Measurements from ENCODE around the gene NLN. TPM values are rescaled to one million over a fixed set of nuclear protein-coding genes. Genes with fewer than 3 reads are reported as not detected.
A peak's percentile ranks its signal among the peaks of the same experiment; 100 is the strongest.

Gene NLN
- total RNA-seq, 1 donor from 2014 or later = 47.2 TPM

DNA sequence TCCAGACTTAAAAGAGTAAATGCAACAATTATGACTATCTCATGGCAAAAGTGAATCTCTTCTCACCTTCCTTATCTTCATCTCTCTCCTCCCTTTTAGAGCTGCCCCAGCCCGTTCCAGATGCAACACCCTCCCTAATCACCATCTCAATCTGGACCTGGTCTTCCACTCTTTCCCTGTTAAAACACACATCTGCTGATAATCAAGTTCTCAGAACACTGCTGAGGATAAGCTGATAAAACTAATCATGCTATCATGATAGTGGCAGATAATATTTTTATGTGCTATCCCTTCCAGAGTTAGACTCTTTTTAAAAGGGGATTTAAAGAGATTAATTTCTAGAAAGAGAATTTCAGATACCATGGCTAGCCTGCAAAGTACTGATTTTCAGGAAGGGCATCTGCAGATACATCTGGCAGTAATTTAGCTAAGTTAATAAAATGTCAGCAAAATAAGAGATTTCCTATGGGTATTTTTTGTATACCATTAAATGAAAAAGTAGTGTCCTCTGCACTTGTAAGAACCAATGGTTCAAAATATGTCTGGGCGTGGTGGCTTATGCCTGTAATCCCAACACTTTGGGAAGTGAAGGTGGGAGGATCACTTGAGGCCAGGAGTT is 17.3 kb upstream of the NLN start:
- no peaks in the 10 kb centered on the region for H3K27me3 Mint-ChIP-seq
- no peak overlapping the region for H3K27ac Mint-ChIP-seq
- no peaks in the 10 kb centered on the region for H3K9me3 Mint-ChIP-seq
- DNase-seq (ENCODE audit: extremely low spot score, unreplicated experiment) = no peak
- H3K4me3 Mint-ChIP-seq = no peak overlapping the region
- TF ChIP-seq, protein P1, sequence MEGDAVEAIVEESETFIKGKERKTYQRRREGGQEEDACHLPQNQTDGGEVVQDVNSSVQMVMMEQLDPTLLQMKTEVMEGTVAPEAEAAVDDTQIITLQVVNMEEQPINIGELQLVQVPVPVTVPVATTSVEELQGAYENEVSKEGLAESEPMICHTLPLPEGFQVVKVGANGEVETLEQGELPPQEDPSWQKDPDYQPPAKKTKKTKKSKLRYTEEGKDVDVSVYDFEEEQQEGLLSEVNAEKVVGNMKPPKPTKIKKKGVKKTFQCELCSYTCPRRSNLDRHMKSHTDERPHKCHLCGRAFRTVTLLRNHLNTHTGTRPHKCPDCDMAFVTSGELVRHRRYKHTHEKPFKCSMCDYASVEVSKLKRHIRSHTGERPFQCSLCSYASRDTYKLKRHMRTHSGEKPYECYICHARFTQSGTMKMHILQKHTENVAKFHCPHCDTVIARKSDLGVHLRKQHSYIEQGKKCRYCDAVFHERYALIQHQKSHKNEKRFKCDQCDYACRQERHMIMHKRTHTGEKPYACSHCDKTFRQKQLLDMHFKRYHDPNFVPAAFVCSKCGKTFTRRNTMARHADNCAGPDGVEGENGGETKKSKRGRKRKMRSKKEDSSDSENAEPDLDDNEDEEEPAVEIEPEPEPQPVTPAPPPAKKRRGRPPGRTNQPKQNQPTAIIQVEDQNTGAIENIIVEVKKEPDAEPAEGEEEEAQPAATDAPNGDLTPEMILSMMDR (conservative IDR thresholded peaks at IDR 0.05) = no peak
- H3K36me3 Mint-ChIP-seq = peaks cover 17% of the 10 kb centered on the region
- H3K4me1 Mint-ChIP-seq (ENCODE audit: unreplicated experiment) = no peaks in the 10 kb centered on the region

DNA sequence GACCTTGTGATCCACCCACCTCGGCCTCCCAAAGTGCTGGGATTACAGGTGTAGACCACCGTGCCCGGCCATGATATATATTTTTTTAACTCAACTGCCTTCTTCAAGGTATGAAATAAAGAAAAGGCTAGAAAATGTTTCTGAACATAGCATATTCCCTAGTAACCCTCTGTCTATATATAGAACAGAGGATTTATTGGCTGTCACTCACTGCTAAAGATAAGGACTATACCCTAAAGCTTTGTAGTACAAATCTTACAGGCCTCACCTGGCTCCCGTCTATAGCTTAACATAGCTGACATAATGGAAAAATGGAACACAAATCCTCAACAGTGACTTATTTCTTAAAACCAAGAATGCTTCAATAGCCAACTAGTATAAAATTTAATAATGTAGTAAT is 14.3 kb upstream of the NLN start:
- H3K9me3 Mint-ChIP-seq = no peaks in the 10 kb centered on the region
- no peaks in the 10 kb centered on the region for H3K4me1 Mint-ChIP-seq (ENCODE audit: unreplicated experiment)
- TF ChIP-seq, protein P1 (conservative IDR thresholded peaks at IDR 0.05) = no peak
- DNase-seq (ENCODE audit: extremely low spot score, unreplicated experiment) = no peak
- no peaks in the 10 kb centered on the region for H3K27me3 Mint-ChIP-seq
- H3K27ac Mint-ChIP-seq = no peak overlapping the region
- peaks cover 28% of the 10 kb centered on the region for H3K36me3 Mint-ChIP-seq
- H3K4me3 Mint-ChIP-seq = no peak overlapping the region

DNA sequence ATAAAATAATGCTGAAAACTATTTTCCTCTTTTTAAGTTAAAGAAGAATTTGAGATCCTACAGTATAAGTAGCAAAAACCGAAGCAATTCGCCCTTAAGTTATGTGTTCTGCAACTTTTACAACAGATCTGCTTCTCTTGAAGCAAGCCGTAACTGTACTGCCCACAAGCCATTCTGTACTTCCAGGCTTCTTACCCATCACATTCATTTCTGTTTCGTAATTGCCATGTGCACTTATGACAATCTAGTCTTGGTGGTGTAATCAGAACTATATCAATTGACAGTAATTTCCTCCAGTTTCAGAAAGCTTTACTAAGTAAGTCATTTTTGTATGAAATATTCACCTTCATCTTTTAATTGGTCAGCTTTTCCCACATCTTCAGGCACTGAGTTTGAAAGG is 13.9 kb upstream of the NLN start:
- H3K9me3 Mint-ChIP-seq = no peaks in the 10 kb centered on the region
- H3K4me1 Mint-ChIP-seq (ENCODE audit: unreplicated experiment) = no peaks in the 10 kb centered on the region
- no peak for DNase-seq (ENCODE audit: extremely low spot score, unreplicated experiment)
- TF ChIP-seq, protein P1 (conservative IDR thresholded peaks at IDR 0.05) = no peak
- no peak overlapping the region for H3K27ac Mint-ChIP-seq
- H3K4me3 Mint-ChIP-seq = no peak overlapping the region
- no peaks in the 10 kb centered on the region for H3K27me3 Mint-ChIP-seq
- peaks cover 24% of the 10 kb centered on the region for H3K36me3 Mint-ChIP-seq

DNA sequence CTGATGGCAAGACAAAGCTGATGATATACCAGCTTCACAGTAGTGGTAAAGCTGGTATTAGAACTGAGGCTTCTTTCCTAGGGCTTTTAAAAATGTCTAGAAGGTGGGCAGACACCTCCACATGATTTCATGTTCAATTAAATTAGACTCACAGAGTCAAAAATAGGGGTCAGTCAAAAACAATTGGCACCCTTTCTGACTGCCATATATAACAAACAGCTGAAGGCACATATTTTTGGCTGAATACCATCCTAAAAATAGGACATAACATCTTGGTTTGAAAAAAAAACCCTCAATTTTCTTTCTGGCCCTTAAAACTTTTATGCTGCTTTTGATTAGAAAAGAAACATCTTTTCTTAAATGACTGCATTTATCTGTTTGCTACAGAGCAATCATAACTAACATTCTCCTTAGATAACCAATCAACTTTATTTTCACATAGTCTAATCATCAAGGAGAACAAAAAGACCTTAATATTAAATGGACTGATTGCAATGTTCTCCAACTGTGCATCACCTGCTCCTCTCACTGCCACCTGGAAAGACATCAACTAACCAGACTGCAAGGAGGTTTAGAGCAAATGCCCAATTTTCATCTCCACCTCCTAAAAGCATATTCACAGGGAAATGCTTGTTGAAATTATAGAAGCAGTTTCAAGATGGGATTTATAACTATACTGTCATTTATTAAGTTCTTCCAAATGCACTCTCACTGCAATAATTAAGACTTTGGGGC is 3.3 kb upstream of the NLN start:
- peaks cover 7% of the 10 kb centered on the region for H3K36me3 Mint-ChIP-seq
- H3K4me1 Mint-ChIP-seq (ENCODE audit: unreplicated experiment) = peaks cover 8% of the 10 kb centered on the region
- no peak overlapping the region for H3K27ac Mint-ChIP-seq
- DNase-seq (ENCODE audit: extremely low spot score, unreplicated experiment) = no peak
- TF ChIP-seq, protein P1 (conservative IDR thresholded peaks at IDR 0.05) = no peak
- H3K4me3 Mint-ChIP-seq = no peak overlapping the region
- H3K27me3 Mint-ChIP-seq = no peaks in the 10 kb centered on the region
- H3K9me3 Mint-ChIP-seq = peaks cover 3% of the 10 kb centered on the region

DNA sequence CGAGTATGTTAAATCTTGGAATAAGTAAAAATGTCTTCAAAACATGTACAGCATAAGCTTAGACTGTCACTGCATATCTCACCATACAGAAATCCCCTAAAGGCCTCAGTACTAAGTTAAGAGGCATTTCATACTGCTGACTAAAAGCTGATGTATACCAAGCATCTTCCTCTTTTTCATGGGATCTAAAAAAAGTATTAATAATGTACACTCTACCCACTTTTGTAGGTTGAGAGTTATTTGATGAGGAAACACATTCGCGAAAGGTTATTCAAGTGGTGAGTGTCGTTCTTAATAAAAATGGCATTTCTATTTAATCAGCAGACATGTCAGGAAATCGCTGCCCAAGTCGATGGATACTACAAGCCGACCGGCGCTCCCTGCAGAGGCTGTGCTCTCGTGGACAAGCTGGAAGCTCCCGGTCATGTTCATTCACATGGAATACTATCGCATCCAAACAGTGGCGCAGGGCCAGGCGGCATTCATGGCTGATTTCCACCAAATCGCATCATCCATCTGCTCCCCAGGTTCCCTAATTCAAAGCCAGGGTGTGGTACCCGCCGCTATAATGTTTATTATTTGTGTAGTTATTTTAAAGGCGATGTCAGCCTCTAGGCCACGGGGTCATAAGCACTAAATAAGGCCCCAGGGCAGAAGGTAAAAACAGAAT is 820 bp upstream of the NLN start:
- TF ChIP-seq, protein P1 (conservative IDR thresholded peaks at IDR 0.05) = no peak
- Mint-ChIP-seq H3K4me3 (peak overlapping the region; percentile 90), H3K4me1 (ENCODE audit: unreplicated experiment) (peaks cover 14% of the 10 kb centered on the region), H3K27ac (peak overlapping the region; percentile 59), H3K9me3 (no peaks in the 10 kb centered on the region), H3K36me3 (peaks cover 6% of the 10 kb centered on the region), H3K27me3 (no peaks in the 10 kb centered on the region)
- no peak for DNase-seq (ENCODE audit: extremely low spot score, unreplicated experiment)

Measured in type B pancreatic cell (in vitro differentiated cells).